Loucy (cell line): Measurements from ENCODE around the gene SMTNL2.
"Not testable (repeated sequence)": the region's sequence is repeated elsewhere in the genome, so short reads cannot be mapped to it uniquely, and the experiment has no call there.

ENCODE experiments used
- CTCF ChIP-seq: fragments of 200-600 bp; sonication (generic); conservative IDR thresholded peaks from 2 replicates; pipeline ENCODE4 v1.5.1; 2014; ENCODE audit warnings: mild to moderate bottlenecking, antibody characterized with exemption, low read length
- EZH2phosphoT487 ChIP-seq: fragments of 200-600 bp; IDR thresholded peaks from 2 replicates; pipeline ENCODE4 v1.6.1; 2018; ENCODE audit warnings: antibody characterized with exemption, mild to moderate bottlenecking, moderate library complexity, borderline replicate concordance

- not testable (repeated sequence) for TF ChIP-seq CTCF, EZH2phosphoT487
Observed at GRCh38 chr17:4590042-4590441, 5.7 kb downstream of the SMTNL2 start.
